KOPT-K1 (cell line): ENCODE measurements around the gene PLA2G4E.

Experiments used
- H3K27ac ChIP-seq: fragments of 200-600 bp; sonication (generic); 2 replicates; pipeline ENCODE4 v1.5.1; 2016; ENCODE audit warnings: antibody characterized with exemption, mild to moderate bottlenecking, low read depth, low read length; ENCODE audit not compliant: poor library complexity, severe bottlenecking
- H3K36me3 ChIP-seq: fragments of 200-600 bp; sonication (generic); 2 replicates; pipeline ENCODE4 v1.5.1; 2017; ENCODE audit warnings: antibody characterized with exemption, mild to moderate bottlenecking, low read length, moderate library complexity; ENCODE audit not compliant: insufficient read depth
- H3K9me3 ChIP-seq: fragments of 200-600 bp; sonication (generic); 2 replicates; pipeline ENCODE4 v1.5.1; 2017; ENCODE audit warnings: antibody characterized with exemption, low read length, mild to moderate bottlenecking; ENCODE audit not compliant: insufficient read depth, poor library complexity, severe bottlenecking

Gene PLA2G4E

GRCh38 chr15:41971089-41971894 lies 49.5 kb downstream of the PLA2G4E start:
- Histone ChIP-seq H3K36me3 (no peaks in the 10 kb centered on the region), H3K27ac (no peak overlapping the region), H3K9me3 (no peaks in the 10 kb centered on the region)

- H3K36me3 ChIP-seq, result no peaks in the 10 kb centered on the region
- H3K27ac ChIP-seq, result no peak overlapping the region
- no peaks in the 10 kb centered on the region for H3K9me3 ChIP-seq
These were observed 50.4 kb downstream of the PLA2G4E start for GRCh38 chr15:41970456-41970855.

GRCh38 chr15:41969851-41970431 lies 50.9 kb downstream of the PLA2G4E start:
- H3K36me3 ChIP-seq, result no peaks in the 10 kb centered on the region
- H3K9me3 ChIP-seq, result no peaks in the 10 kb centered on the region
- H3K27ac ChIP-seq, result no peak overlapping the region

GRCh38 chr15:41968701-41969100 lies 52.1 kb downstream of the PLA2G4E start:
- H3K9me3 ChIP-seq, result no peaks in the 10 kb centered on the region
- no peak overlapping the region for H3K27ac ChIP-seq

GRCh38 chr15:41967506-41968206 lies 53.2 kb downstream of the PLA2G4E start:
- Histone ChIP-seq H3K36me3 (no peaks in the 10 kb centered on the region), H3K9me3 (no peaks in the 10 kb centered on the region), H3K27ac (no peak overlapping the region)

More at GRCh38 chr15:41968701-41969100, 52.1 kb downstream of the PLA2G4E start:
- no peaks in the 10 kb centered on the region for H3K36me3 ChIP-seq

- no peaks in the 10 kb centered on the region for H3K36me3 ChIP-seq
- H3K27ac ChIP-seq, result no peak overlapping the region
- H3K9me3 ChIP-seq, result no peaks in the 10 kb centered on the region
These were observed 53.8 kb downstream of the PLA2G4E start for GRCh38 chr15:41966920-41967465.

- Histone ChIP-seq H3K36me3 (no peaks in the 10 kb centered on the region), H3K27ac (no peak overlapping the region)
These were observed 54.4 kb downstream of the PLA2G4E start for GRCh38 chr15:41966414-41966812.

GRCh38 chr15:41965441-41966413 lies 55.1 kb downstream of the PLA2G4E start:
- H3K9me3 ChIP-seq, result no peaks in the 10 kb centered on the region
- H3K27ac ChIP-seq, result no peak overlapping the region
- no peaks in the 10 kb centered on the region for H3K36me3 ChIP-seq

More at GRCh38 chr15:41966414-41966812, 54.4 kb downstream of the PLA2G4E start:
- no peaks in the 10 kb centered on the region for H3K9me3 ChIP-seq

- Histone ChIP-seq H3K36me3 (no peaks in the 10 kb centered on the region), H3K27ac (no peak overlapping the region), H3K9me3 (no peaks in the 10 kb centered on the region)
These were observed 59.1 kb downstream of the PLA2G4E start for GRCh38 chr15:41961595-41962202.

GRCh38 chr15:41961001-41961518 lies 59.8 kb downstream of the PLA2G4E start:
- Histone ChIP-seq H3K36me3 (no peaks in the 10 kb centered on the region), H3K9me3 (no peaks in the 10 kb centered on the region), H3K27ac (no peak overlapping the region)

GRCh38 chr15:41958002-41958420 lies 62.8 kb downstream of the PLA2G4E start:
- Histone ChIP-seq H3K9me3 (no peaks in the 10 kb centered on the region), H3K27ac (no peak overlapping the region), H3K36me3 (no peaks in the 10 kb centered on the region)

GRCh38 chr15:41957021-41957897 lies 63.6 kb downstream of the PLA2G4E start:
- H3K36me3 ChIP-seq, result no peaks in the 10 kb centered on the region
- no peaks in the 10 kb centered on the region for H3K9me3 ChIP-seq
- no peak overlapping the region for H3K27ac ChIP-seq
